Glomerular endothelial cell (primary cell): Measurements from ENCODE around the gene JAM2. TPM values are rescaled to one million over a fixed set of nuclear protein-coding genes. Genes with fewer than 3 reads are reported as not detected.
"Not testable (repeated sequence)": the region's sequence is repeated elsewhere in the genome, so short reads cannot be mapped to it uniquely, and the experiment has no call there.

Experiments
- DNase-seq: peaks from one replicate; pipeline ENCODE4 v3.0.0-alpha.2; 2011; ENCODE audit warnings: low read depth, low spot score; ENCODE audit errors: extremely low read depth
- total RNA-seq: library from RNA; depleted of rRNA; stranded (reverse); fragments of >200 nt; gene quantifications from 2 replicates; pipeline ENCODE4 v1.2.3, GENCODE V29; 2015

JAM2 gene
- total RNA-seq, 1 donor from 2014 or later: 8.5 TPM

DNA sequence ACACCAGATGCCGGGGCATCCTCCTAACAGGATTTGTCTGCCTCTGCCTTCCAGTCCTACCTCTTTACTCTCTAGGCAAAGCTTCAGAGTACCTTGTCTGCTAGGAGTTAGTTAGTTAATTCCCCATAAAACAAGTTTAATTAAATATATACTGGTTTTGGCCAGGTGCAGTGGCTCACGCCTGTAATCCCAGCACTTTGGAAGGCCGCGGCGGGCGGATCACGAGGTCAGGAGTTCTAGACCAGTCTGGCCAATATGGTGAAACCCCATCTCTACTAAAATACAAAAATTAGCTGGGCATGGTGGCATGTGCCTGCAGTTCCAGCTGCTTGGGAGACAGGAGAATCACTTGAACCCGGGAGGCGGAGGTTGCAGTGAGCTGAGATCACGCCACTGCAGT lies 75.0 kb downstream of the JAM2 start:
- not testable (repeated sequence) for DNase-seq

- no peak for DNase-seq
Observed at GRCh38 chr21:25717491-25718147, 78.6 kb downstream of the JAM2 start.

DNA sequence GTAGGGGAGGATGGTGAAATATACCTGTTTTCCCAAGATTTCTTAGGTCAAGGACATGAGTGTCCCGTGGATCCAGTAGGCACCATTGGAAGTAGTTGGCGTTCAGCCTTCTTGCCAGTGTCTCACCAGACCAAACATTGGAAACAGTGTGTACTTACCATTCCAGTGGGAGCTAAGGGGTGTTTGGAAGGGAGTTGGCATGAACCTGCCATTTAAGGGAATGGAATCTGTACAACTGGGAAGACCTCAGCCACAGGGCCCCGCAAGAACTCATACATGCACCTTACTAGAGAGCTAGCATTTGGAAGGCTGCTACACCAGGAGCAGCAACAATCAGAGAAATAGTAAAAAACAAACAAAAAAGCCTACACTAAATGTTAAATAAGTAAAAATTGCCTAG lies 82.9 kb downstream of the JAM2 start:
- DNase-seq: no peak

- no peak for DNase-seq
Observed at GRCh38 chr21:25722631-25723030, 83.6 kb downstream of the JAM2 start.

- DNase-seq: no peak
Observed at GRCh38 chr21:25732091-25732760, 93.2 kb downstream of the JAM2 start.

GRCh38 chr21:25733859-25734653 lies 95.0 kb downstream of the JAM2 start:
- no peak for DNase-seq

GRCh38 chr21:25734654-25734903 lies 95.5 kb downstream of the JAM2 start:
- DNase-seq: no peak

- peak; percentile 97 for DNase-seq
Observed at GRCh38 chr21:25734904-25735645, 96.0 kb downstream of the JAM2 start, which contains the start of the genes ATP5PF and GABPA. Gene ATP5PF, minus strand, starts transcription at chr21:25734904. Its CDS starts 5,110 bp downstream, at chr21:25729794. Gene GABPA, plus strand, starts transcription at chr21:25734972. Its CDS starts 6,627 bp downstream, at chr21:25741599.

DNA sequence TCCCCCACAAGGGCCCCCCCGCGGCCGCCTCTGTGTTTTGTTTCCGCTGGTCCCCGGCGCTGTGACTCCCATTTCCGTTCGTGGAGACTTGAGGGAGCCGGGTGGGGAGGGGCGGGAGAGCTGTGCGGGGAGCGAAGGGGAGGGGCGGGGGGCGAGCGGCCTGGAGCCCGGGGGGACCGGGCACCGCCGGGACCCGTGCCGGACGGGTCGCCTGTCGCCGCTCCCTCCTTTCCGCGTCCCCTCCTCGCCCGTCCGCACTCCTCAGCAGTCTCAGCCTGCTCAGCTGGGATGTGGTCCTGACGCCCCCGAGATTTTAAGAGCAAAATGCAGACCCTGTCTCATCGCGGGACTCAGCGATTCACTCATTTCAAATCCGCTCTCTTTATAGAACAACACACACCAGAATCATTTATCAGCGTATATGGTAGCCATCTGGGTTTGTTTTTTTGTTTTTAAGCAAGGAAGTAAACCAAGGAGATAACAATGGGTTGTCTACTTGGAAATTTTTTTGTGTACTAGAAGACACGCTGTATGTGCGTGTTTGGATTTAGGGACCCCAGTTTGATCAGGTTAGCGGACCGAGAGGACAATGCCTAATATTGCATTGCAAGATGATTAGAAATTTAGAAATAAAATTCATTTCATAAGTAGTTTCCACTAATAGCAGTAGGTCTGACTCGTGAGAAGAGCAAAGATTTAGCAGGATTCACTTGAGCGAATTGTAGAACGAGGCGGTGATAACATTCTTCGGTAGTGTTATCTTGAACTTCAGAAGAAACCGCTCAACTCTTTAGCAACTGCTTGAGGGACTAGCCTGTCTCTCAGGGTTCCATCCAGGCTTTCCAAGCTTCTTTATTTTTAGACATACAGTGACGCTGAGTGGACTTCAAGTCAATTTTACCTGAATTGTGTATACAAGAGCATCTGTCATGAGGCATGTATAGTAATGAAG lies 96.9 kb downstream of the JAM2 start:
- no peak for DNase-seq

- no peak for DNase-seq
Observed at GRCh38 chr21:25737421-25737820, 98.4 kb downstream of the JAM2 start.

DNA sequence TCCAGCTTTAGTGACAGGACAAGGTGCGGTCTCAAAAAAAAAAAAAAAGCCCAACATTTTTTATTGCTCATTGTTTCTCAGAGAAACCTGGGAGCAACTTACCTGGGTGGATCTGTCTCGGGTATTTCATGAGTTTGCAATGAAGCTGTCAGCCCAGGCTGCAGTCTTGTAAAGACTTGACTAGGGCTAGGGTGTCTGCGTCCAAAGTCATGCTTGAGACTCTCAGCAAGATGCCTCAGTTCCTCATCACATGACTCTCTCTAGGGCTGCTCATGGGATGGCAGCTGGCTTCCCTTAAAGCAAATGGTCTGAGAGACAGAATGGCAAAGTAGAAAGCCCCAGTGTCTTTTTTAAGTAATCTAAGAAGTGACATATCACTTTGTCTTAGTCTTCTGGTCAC lies 103.8 kb downstream of the JAM2 start:
- DNase-seq: no peak

GRCh38 chr21:25744854-25745253 lies 105.8 kb downstream of the JAM2 start:
- no peak for DNase-seq

GRCh38 chr21:25750085-25750484 lies 111.0 kb downstream of the JAM2 start:
- no peak for DNase-seq

DNA sequence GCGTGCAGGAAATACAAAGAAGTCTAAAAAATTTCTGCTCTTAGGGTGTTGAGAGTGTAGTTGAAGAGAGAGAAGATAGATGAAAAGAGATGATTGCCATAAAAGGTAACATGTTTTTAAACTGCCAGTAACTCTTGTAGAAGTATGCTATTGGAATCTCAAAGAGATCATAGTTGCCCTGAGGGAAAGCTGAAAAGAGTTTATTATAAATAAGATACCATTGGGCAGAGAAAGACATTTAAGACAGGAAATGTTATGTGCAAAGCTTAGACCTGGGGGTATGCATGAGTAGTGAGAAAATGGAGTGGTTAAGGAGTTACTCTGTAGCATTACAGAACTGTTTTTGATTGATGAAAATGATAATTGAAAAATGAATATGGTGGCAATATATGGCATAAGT lies 113.4 kb downstream of the JAM2 start:
- DNase-seq: no peak

DNA sequence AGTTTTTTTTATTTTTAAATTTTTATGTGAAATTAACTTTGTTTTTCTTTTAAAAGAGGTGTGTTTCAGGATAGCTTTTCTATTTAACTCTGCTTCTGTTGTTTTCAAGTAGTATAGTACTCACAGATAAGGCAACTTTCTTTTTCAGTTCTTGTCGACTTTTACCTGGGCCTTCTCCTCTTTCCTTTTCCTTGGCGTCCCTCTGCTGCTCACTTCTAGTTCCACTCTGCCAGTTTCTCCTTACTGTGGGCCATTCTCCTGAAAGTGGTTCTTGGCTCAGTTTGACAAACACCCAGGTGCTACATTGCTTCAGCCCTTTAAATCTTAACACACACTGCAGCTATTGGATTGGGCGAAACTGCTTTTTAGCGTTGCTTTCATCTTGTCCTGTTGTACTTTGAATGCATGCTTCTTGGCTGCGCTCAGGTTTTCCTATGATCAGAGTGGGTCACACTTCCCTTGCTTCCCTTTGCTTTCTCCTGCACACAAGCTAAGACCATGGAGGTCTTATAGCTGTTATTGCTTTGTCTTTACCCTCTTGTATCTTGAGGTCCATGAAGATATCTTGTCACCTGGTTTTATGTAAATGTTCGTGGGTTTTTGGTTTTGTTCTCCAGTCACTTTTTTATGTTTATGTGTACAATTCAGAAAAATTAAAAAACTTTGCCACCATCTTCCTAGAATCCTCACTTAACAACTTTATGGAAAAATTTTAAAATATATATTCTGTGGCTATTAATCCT lies 117.3 kb downstream of the JAM2 start:
- DNase-seq: no peak

- no peak for DNase-seq
Observed at GRCh38 chr21:25757531-25757930, 118.5 kb downstream of the JAM2 start.

DNA sequence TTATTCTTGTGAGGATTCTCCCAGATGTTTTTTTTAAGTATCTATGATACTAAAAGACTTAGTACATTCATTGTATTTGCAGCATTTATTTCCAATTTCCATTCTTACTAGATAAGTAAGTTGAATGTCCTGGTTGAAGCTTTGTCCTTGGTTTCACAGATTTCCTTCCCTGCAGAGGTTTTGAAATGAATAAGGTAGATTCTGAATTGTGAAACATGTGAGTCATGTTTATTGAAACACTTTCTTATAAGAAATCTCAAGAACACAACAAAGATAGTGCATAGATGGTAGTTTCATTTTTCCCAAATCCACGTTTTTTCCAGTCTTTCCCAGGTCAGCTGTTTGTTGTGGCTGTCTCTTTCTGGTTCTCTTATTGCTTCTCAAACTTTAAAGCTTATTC lies 120.5 kb downstream of the JAM2 start:
- no peak for DNase-seq

GRCh38 chr21:25760061-25760460 lies 121.0 kb downstream of the JAM2 start:
- no peak for DNase-seq

DNA sequence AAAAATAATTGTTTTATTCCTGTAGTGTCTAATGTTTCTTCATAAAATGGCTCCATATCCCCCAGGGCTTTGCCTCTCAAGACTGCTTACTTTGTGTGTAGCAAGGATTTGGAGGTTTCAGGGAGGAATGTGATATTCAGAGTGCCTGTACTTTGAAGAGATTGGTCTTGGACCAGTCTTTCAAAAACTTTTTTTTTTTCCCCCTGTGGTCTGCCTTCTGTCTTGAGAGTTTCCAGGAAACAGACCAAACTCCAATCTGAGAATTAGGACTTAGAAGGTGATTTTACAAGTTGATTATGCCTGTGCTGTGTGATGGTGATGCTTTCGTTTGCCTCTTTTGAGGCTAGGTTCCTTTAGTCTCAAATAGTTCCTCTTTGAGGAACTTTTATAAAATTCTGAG lies 121.6 kb downstream of the JAM2 start:
- no peak for DNase-seq
